HG03175 (cell line): ENCODE results near the gene LILRA2.
"Not testable (repeated sequence)": the region's sequence is repeated elsewhere in the genome, so short reads cannot be mapped to it uniquely, and the experiment has no call there.

ENCODE experiments used
- ATAC-seq: cut with Tn5 transposase; IDR thresholded peaks from one replicate; pipeline ENCODE4 v1.9.1; 2021; ENCODE audit warnings: mild to moderate bottlenecking, moderate library complexity; ENCODE audit not compliant: unreplicated experiment

Gene LILRA2

DNA sequence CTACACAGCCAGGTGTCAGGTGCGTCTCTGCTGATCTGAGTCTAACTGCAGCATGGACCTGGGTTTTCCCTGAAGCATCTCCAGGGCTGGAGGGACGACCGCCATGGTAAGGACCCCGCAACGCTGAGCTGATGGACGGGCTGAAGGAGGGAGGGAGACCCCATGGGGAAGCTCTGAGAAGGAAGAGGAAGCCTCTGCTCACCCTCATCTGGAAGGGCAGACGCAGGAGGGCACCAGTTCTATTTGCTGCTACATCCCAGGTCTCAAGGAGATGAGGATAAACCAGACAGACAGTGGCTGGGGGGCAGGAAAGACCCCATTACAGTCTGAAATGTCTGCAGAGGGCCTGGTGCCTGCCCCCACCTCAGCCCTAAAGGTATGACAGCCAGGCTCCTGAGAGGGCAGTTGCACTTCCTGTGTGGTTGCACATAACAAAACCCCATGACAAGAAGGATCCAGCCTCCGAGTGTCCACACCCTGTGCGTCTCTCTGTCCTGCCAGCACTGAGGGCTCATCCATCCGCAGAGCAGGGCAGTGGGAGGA lies at the start of gene LILRA2:
LILRA2 (plus strand) TSS at position 461 of the 543 bp plus-strand sequence. CDS start 89 bp downstream, outside the sequence.
- ATAC-seq = peak; percentile 64

DNA sequence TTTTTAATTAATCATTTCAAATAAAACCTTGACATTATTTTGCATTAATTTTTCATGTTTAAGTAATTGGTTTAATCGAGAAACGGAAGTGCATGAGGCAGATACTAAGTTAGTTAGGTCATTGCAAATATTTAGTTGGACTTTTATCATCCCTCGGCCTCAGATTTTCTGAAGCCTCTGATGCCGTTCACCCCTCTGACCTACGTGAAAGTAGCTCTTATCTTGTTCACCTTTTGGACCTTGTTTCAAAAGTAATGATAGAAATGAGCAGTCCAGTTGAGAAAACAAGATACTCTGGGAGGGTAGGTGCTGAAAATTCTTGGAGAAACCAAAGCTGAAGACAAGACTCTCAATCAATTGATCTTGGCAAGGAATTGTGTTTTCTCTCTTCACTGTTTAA lies 48.0 kb upstream of the LILRA2 start:
- no peak for ATAC-seq

DNA sequence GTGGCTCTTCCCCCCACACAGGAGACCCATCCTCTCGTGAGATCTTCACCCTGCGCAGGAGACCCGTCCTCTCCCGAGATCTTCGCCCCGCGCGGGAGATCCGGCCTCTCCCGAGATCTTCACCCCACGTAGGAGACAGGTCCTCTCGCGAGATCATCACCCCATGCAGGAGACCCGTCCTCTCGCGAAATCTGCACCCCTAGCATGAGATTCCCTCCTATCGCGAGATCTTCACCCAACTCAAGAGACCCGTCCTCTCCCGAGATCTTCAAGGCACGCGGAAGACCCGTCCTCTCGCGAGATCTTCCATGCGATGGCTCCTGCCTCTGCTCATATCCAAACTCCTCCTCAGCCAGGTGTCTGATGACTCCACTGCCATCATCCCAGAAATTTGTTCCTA lies 46.6 kb upstream of the LILRA2 start:
- ATAC-seq = no peak

DNA sequence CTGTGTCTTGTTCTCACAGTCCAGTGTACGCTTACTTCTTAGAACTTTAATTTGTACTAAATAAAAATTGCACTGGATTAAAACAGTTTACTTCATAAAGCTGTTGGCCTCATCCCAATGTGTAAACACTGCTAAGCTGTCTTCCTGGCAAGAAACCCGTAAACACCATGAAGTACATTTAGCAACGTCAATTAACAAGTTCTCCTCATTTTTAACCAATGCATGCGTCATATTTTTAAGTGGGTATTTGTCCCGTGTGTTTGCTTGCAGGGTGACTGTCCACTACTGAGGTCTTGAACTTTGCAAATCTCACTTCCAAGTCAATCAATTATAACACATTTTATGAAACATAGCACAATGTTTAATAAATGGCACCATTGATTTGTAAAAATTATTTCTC lies 42.7 kb upstream of the LILRA2 start:
- ATAC-seq = no peak

DNA sequence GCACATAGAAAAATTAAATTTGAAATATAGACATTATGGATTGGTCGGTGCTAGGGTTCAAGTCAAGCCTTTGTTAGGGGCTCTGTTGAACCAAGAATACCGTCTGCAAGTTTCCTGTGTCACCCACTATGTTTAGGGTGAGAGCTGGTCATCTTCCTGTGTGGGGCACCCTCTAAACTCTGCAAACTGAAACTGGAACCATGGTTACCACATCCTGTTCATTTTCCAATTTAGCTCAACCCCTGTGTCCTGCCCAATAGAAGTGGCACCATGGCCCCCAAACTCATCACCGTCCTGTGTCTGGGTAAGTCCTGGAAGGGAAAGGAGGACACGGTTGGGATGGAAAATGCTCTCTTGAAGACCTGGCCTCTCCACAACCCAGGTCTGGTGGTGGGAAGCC lies 41.1 kb upstream of the LILRA2 start:
- peak; percentile 85 for ATAC-seq

DNA sequence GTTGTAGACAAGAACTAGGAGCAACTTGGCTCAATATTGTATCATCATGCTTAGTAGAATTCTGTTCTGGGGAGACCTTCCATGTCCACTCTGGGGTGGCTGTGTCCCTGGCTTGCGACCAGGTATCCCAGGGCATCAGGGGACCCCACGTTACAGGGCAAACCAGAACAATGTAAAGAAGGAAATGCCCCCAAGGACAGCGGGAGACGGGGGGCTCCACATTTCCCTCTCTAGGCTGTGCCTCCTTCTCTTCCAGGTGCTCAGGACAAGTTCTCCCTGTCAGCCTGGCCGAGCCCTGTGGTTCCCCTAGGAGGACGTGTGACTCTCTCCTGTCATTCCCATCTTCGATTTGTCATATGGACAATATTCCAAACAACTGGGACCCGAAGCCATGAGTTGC lies 40.1 kb upstream of the LILRA2 start:
- ATAC-seq = no peak

DNA sequence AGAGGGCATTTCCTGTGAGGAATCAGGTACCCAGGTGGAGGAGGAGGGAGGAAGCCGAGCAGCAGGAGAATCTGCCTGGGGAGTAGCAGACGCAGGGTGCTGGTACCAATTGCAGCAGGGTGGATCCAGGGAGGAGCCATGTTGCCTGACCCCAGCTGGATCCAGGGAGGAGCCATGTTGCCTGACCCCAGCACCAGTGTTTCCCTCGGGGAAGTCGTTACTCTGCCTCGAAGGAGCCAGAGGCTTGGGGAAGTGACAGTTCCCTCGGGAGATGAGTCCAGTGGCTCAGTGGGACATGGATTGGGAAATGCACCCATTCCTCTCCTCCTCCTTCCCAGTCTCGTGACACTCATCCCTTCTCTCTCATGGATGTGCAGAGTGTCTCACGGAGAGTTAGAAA lies 39.4 kb upstream of the LILRA2 start:
- no peak for ATAC-seq

DNA sequence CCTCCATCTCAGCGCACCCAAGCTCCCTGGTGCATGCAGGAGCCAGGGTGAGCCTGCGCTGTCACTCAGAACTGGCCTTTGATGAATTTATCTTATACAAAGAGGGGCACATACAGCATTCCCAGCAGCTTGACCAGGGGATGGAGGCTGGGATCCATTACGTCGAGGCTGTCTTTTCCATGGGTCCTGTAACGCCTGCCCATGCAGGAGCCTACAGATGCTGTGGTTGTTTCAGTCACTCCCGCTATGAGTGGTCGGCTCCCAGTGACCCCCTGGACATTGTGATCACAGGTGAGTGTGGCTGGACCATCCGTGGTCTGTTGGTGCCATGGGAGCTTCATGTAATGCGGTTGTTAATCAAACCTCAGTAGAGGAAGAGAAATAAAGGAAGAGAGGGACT lies 38.0 kb upstream of the LILRA2 start:
- no peak for ATAC-seq

DNA sequence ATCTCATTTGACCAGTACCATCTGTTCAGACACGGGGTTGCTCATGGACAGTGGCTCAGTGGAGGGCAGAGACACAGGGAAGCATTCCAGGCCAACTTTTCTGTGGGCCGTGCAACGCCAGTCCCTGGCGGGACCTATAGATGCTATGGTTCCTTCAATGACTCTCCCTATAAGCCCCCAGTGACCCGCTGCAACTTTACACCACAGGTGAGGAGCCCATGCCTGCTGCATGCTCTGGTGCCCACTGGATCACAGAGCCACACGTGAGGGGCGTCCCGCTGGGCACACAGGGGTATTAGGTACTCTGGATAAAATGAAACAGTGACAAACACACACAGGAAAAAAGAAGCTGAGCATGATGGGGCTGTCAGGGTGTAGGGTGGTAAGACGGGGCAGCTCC lies 36.6 kb upstream of the LILRA2 start:
- no peak for ATAC-seq

DNA sequence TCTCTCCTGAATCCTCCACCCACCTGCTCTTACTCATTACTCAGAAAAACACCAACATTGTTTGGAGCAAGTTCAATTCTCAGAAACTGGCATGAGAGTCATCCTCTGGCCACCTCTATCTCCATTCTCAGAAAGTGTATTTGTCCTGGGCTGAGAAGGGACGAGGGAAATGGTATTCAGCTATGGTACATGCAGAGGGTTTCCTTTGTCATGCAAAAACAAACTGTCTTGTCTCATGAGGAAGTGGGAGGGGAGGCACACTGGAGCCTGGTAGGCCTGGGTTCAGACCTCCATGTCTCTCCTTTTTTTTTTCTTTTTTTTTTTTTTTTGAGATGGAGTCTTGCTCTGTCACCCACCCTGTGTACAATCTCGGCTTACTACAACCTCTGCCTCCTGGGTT lies 31.9 kb upstream of the LILRA2 start:
- no peak for ATAC-seq

DNA sequence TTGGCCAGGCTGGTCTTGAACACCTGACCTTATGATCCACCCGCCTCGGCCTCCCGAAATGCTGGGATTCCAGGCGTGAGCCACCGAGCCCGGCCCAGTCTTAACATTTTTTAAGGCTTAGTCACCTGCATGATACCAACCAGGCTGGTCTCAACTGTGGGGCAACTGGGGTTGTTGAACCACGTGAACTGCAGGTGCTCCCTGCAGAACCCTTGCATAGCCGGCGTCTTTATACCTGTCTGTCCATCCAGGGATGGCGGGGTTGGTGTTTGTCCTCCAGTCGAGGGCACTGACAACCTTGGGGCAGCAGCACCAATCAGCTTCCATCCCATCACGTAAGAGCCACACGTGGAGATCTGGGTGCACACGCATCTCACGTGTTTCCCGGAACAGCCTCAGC lies 24.8 kb upstream of the LILRA2 start:
- ATAC-seq = no peak

DNA sequence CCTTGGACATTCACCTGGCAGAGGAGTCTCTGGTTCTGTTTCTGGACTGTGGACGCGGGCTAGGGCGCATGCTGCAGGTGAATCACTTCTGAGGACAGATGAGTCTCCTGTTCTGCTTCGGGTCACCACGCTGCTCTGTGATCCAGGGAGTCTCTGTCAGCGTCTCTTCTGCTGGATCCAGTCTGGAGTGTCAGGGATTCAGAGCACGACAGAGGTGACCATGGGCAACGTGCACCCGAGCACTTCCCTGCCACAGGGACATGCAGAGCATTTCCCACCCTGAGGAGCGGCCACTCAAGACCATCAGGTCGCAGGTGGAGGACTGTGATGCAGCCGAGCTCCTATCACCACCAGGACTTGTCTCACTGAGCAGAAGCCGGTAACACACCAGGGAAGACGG lies 24.4 kb upstream of the LILRA2 start:
- ATAC-seq = no peak

DNA sequence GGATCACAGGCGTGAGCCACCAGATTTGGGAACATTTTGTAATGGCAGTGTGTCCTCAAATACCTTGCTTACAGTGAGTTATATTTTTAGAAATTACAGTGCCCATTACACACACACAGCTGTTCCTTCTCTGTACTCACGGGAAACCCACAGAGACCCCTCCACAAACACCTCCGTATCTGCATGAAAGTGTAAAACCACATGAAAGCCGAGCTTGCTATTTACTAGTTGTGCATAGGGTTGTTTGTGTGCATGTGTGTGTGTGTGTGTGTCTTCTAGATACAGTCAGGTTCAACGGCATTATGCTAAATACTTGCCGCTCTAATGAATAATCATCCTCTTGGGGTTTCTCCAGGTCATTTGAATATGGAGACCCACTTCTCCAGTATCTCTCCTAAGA lies 22.3 kb upstream of the LILRA2 start:
- peak; percentile 65 for ATAC-seq

DNA sequence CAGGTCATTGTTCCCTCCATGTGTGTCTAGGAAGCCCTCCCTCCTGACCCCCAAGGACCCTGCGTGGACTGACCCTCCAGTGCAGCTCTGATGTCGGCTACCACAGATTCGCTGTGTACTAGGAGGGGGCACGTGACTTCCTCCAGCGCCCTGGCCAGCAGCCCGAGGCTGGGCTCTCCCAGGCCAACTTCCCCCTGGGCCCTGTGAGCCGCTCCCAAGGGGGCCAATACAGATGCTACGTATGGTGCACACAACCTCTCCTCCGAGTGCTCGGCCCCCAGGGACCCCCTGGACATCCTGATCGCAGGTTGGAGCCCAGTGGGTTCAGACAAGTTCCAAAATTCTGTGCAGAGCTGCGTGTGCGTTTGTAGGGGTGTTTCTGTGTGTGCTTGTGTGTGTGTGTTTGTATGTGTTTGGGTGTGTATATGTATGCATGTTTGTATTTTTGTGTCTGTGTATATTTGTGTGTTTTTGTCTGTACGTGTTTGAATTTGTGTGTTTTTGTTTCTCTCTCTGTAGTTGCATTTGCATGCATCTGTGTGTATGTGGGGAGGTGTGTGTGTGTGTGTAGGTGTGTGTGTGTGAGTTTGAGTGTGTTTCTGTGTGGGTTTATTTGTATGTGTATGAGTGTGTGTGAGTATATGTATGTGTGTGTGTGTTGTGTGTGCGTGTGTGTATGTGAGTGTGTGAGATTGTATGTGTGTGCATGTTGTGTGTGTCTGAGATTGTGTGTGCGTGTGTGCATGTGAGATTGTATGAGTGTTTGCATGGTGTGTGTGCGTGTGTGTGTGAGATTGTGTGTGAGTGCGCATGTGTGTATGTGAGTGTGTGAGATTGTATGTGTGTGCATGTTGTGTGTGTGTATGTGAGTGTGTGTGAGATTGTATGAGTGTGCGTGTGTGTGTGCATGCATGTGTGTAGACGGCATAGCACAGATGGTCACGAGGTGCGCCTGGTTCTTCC lies 21.4 kb upstream of the LILRA2 start:
- peak; percentile 63 for ATAC-seq

DNA sequence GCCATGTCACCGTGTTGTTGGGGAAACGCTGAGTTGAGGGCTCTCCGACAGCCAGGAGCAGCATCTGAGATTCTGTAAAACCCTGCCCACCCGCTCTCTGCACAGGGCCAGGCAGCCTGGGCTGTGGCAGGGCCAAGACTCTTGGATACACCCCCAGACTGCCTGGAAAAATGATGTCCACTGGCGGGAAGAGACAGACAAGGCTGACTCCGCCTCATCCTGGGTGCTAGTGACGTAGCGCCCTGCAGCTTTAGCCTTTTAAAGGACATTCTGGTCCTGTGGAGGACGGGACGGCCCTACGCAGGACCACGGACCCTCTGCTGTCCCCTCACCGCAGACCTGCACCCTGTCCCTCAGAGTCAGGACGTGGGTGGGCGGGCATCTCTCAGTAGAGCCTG lies 20.7 kb upstream of the LILRA2 start:
- ATAC-seq = no peak

DNA sequence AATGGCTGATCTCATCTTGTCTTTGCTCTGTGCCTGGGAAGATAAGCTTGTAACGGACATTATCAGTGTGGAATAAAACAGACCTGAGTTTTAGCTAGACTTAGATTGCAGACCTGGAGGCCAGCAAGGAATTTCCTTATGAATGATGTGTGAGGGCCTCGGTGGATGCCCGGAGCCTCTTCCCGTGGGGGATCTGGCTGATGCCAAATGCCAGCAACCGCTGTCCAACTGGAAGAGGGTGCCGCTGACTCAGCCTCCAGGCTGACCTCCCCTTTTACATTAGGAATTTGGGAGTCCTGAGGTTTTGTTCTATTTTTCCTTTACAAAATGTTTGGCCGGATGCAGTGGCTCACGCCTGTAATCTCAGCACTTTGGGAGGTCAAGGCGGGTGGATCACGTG lies 19.6 kb upstream of the LILRA2 start:
- ATAC-seq = no peak

DNA sequence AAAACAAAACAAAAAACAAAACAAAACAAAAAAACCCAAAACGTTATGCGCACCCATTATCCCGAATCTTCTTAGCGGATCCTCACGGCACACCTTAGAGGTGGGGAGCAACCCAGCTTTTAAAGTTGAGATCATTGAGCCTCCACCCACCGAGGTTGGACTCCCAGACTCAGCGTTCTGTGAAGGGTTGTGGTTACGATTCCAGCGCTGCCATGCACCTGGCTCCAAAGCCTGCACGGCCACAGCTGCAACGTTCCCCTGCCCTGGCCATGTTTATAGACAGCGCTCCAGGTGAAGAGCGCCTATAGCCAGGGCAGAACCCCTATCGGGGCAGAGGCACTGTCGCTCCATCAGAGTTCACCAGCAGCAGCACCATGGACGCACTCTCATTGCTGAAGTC lies 18.7 kb upstream of the LILRA2 start:
- no peak for ATAC-seq

DNA sequence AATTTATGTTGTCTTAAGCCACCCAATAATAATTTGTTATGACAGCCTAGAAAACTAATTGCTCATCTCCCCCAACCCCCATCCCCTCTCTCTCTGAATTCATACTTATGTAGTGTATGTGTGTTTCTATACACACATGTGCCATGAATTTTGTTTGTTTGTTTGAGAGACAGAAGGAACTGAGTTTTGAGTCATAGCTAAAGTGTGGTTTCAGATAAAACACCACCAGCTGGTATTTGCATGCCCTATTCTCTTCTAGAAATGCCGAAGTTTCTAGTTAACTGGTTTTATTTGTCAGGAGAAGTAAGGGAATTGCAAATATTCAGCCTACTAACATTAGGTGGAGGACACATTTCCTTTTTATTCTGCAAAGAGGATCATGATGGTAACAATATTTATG lies 17.4 kb upstream of the LILRA2 start:
- no peak for ATAC-seq

DNA sequence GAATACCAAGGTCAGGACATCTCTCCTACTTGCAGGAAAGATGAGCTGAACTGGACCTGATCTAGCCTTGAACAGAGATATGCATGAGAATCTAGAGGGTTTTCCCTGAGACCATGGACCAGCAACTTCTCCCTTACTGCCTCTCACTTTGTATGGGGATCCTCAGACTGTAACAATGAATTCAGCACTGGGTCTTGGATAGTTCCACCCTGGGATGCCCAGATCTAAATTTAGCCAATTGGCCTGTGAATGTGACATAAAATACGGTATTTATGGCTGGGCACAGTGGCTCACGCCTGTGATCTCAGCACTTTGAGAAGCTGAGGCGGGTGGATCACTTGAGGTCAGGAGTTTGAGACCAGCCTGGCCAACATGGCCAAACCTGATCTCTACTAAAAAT lies 15.3 kb upstream of the LILRA2 start:
- no peak for ATAC-seq

DNA sequence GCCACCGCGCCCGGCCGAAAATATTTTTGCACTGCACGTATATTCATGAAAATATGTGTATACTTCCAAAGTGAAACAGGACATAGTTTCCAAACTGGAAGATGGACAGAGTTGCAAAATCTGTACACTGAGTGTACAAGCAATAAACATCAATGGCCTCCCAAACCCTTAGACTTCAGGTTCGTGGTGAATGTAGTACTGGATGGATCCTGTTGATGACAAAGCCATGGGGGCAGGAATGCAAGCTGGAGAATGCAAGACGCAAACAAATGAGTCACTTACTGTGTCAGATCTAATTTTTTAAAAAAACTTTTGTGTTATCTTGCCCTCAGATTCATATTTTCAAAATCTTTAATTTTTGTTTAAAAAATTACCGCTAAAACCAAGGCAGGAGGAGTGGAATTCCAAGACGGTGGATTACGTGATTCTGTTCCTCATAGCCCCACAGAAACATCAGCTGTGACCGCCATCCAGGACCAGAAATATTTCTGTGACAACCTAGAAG lies 12.7 kb upstream of the LILRA2 start:
- ATAC-seq = no peak

DNA sequence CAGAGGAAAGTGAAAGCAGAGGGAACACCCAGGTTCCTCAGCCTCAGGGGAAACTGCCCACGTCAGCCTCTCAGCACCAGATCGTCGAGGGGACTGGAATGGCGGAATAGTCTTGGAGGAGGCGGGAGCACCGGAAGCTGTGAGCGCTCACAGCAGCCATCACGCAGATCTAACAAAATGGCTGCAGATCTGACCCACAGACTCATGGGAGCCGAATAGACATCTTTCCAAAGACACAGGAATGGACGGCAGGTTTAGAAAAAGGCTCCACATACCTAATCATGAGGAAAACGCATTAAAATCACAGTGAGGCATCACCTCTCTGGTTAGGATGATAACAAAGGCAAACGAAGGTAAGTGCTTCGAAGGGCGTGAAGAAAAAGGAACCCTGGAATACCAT lies 11.8 kb upstream of the LILRA2 start:
- no peak for ATAC-seq

DNA sequence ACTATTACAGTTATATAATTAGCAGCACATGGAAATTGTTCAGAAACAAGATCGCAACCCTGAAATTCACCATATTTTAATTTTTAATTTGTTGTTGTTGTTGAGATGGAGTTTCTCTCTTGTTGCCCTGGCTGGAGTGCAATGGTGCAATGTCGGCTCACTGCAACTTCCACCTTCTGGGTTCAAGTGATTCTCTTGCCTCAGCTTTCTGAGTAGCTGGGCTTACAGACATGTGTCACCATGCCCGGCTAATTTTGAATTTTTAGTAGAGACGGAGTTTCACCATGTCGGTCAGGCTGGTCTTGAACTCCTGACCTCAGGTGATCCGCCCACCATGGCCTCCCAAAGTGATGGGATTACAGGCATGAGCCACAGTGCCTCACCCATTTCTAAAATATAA lies 10.4 kb upstream of the LILRA2 start:
- not testable (repeated sequence) for ATAC-seq
